ENCODE results near the gene HKDC1.

GRCh38 chr10:69232252-69232651 is 12.1 kb downstream of the HKDC1 start:
- TF ChIP-seq, protein P1, sequence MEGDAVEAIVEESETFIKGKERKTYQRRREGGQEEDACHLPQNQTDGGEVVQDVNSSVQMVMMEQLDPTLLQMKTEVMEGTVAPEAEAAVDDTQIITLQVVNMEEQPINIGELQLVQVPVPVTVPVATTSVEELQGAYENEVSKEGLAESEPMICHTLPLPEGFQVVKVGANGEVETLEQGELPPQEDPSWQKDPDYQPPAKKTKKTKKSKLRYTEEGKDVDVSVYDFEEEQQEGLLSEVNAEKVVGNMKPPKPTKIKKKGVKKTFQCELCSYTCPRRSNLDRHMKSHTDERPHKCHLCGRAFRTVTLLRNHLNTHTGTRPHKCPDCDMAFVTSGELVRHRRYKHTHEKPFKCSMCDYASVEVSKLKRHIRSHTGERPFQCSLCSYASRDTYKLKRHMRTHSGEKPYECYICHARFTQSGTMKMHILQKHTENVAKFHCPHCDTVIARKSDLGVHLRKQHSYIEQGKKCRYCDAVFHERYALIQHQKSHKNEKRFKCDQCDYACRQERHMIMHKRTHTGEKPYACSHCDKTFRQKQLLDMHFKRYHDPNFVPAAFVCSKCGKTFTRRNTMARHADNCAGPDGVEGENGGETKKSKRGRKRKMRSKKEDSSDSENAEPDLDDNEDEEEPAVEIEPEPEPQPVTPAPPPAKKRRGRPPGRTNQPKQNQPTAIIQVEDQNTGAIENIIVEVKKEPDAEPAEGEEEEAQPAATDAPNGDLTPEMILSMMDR (IDR thresholded peaks at IDR 0.05) = no peak
- TF ChIP-seq POLR2A (IDR thresholded peaks at IDR 0.05) = no peak
